Measurements from ENCODE around the gene KCND1.

DNA sequence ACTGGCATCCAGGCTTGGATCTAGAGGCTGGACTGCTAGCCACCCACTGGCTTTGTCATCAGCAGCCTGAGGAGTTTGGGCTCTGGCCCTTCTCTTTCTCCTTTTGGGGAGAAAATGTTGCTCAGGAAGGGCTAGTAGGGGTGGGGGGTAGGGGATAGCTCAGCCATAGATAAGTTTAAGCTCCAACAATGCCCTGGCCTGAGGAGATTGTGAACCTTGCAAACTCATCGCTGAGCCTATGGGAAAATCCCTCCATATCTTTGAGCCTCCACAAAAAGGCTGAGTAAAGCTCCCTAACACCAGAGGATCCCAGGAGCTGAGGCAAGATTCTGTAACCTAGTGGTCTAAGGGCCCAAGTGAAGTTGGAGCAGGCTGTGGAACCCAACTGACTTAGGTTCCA is 23.1 kb downstream of the KCND1 start:
- TF ChIP-seq CTCF (conservative IDR thresholded peaks at IDR 0.05; ENCODE audit: low read depth, low read length) (no peak), POLR2A (IDR thresholded peaks at IDR 0.05; ENCODE audit: low read depth, low read length) (no peak)

Measured in IMR-90 (cell line).